Endothelial cell of umbilical vein (primary cell): ENCODE measurements around the gene DOCK4. TPM values are rescaled to one million over a fixed set of nuclear protein-coding genes. Genes with fewer than 3 reads are reported as not detected.

Experiments used
- BruUV-seq: library from RNA; stranded (reverse); fragments of 400-500 nt; replicated peaks from 2 replicates; lab custom pipeline; 2021; lab: Mats Ljungman, UMichigan
- CTCF ChIA-PET: fragments of 300-600, 350-600 bp; sonication (Branson Sonifier 250); formaldehyde crosslinking; loops from one replicate; lab custom pipeline; 2021; ENCODE audit warnings: antibody characterized with exemption, inconsistent platforms; lab: Charles Lee
- POLR2A ChIA-PET: fragments of 300-600, 350-600 bp; sonication (Branson Sonifier 250); formaldehyde crosslinking; loops from one replicate; lab custom pipeline; 2021; ENCODE audit warnings: antibody characterized with exemption, inconsistent platforms; lab: Charles Lee
- DNase-seq: peaks from one replicate; pipeline ENCODE4 v3.0.0-alpha.2; 2011; ENCODE audit warnings: low read depth, low spot score
- FAIRE-seq: peaks from 2 replicates; lab custom pipeline; 2011; peaks lifted over from hg19 to GRCh38; lab: Jason Lieb, UNC
- H2AFZ ChIP-seq: 2 replicates; pipeline ENCODE4 v1.6.0; 2012; ENCODE audit warnings: low read depth, low read length, control low read depth, inconsistent platforms
- H3K27ac ChIP-seq: 2 replicates; pipeline ENCODE4 v1.5.1; 2011; ENCODE audit warnings: low read depth, mild to moderate bottlenecking, control low read depth, low read length, moderate library complexity; ENCODE audit not compliant: insufficient read depth
- H3K27me3 ChIP-seq, 2 experiments: 2 replicates each; pipeline versions ENCODE4 v1.6.0 to v1.6.1; 2011; ENCODE audit warnings: low read length in 2 of 2, mixed read lengths in 1 of 2; ENCODE audit not compliant: control insufficient read depth in 2 of 2, insufficient read depth in 2 of 2
- H3K36me3 ChIP-seq, 2 experiments: 2 replicates in 1 of 2; 3 replicates in 1 of 2; pipeline ENCODE4 v1.5.1; 2011; ENCODE audit warnings: low read length in 2 of 2, mild to moderate bottlenecking in 1 of 2, moderate library complexity in 1 of 2; ENCODE audit not compliant: control insufficient read depth in 2 of 2, insufficient read depth in 2 of 2; ENCODE audit errors: extremely low read depth in 1 of 2
- H3K4me1 ChIP-seq: 3 replicates; pipeline ENCODE4 v1.5.1; 2011; ENCODE audit warnings: mild to moderate bottlenecking, low read length; ENCODE audit not compliant: control insufficient read depth, insufficient read depth; ENCODE audit errors: extremely low read depth
- H3K4me2 ChIP-seq: 2 replicates; pipeline ENCODE4 v1.6.1; 2011; ENCODE audit warnings: low read length, control low read depth, mixed read lengths; ENCODE audit not compliant: insufficient read depth
- H3K4me3 ChIP-seq, 3 experiments: fragments of 200-600 bp in 1 of 3; sonication (generic), shearing (Covaris generic) in 1 of 3; replicated peaks in 1 of 3; 2 replicates each; pipeline ENCODE4 v1.5.1; 2011 to 2016; ENCODE audit warnings: control low read depth in 3 of 3, low read length in 3 of 3, mild to moderate bottlenecking in 2 of 3, inconsistent platforms in 1 of 3, low read depth in 1 of 3, moderate library complexity in 1 of 3; ENCODE audit not compliant: insufficient read depth in 1 of 3
- H3K79me2 ChIP-seq: 2 replicates; pipeline ENCODE4 v1.6.0; 2012; ENCODE audit warnings: low read length, inconsistent platforms; ENCODE audit not compliant: control insufficient read depth, insufficient read depth
- H3K9ac ChIP-seq: replicated peaks from 2 replicates; pipeline ENCODE3; 2011; ENCODE audit warnings: low read length, control low read depth; ENCODE audit not compliant: insufficient read depth; ENCODE audit errors: extremely low read depth
- H3K9me1 ChIP-seq: replicated peaks from 3 replicates; pipeline ENCODE4 v1.6.0; 2011; ENCODE audit warnings: mild to moderate bottlenecking, low read length; ENCODE audit not compliant: control insufficient read depth, insufficient read depth; ENCODE audit errors: extremely low read depth
- H3K9me3 ChIP-seq: replicated peaks from 2 replicates; pipeline ENCODE4 v1.5.1; 2012; ENCODE audit warnings: low read length, inconsistent platforms; ENCODE audit not compliant: control insufficient read depth, insufficient read depth
- H4K20me1 ChIP-seq: replicated peaks from 2 replicates; pipeline ENCODE3; 2011; ENCODE audit warnings: mild to moderate bottlenecking, low read length; ENCODE audit not compliant: control insufficient read depth, insufficient read depth; ENCODE audit errors: extremely low read depth
- CTCF ChIP-seq, 2 donors: IDR thresholded peaks; 1 replicate in 1 of 2; 2 replicates in 1 of 2; pipeline ENCODE4 v1.5.1; 2011; ENCODE audit warnings: low read length in 2 of 2, mild to moderate bottlenecking in 2 of 2, moderate library complexity in 2 of 2, control low read depth in 1 of 2, inconsistent platforms in 1 of 2, low read depth in 1 of 2; ENCODE audit not compliant: insufficient read depth in 1 of 2; ENCODE audit errors: extremely low read depth in 1 of 2
- EZH2 ChIP-seq: IDR thresholded peaks from 2 replicates; pipeline ENCODE4 v1.6.1; 2012; ENCODE audit warnings: borderline replicate concordance, low read depth, mild to moderate bottlenecking, moderate library complexity, low read length, inconsistent platforms; ENCODE audit not compliant: severe bottlenecking
- FOS ChIP-seq: IDR thresholded peaks from 2 replicates; pipeline ENCODE4 v1.6.1; 2011; ENCODE audit warnings: mild to moderate bottlenecking, low read length, moderate library complexity, borderline replicate concordance; ENCODE audit not compliant: insufficient read depth
- GATA2 ChIP-seq: IDR thresholded peaks from 2 replicates; pipeline ENCODE4 v1.7.0; 2011; ENCODE audit warnings: low read depth, mild to moderate bottlenecking, moderate library complexity, mixed read lengths, low read length; ENCODE audit not compliant: insufficient read length, insufficient read depth
- JUN ChIP-seq: IDR thresholded peaks from 2 replicates; pipeline ENCODE4 v1.6.1; 2011; ENCODE audit warnings: borderline replicate concordance, low read depth; ENCODE audit not compliant: insufficient read length, insufficient read depth
- MAX ChIP-seq: IDR thresholded peaks from 2 replicates; pipeline ENCODE4 v1.6.1; 2011; ENCODE audit not compliant: insufficient read depth, insufficient read length
- MYC ChIP-seq: IDR thresholded peaks from one replicate; pipeline ENCODE4 v1.6.1; 2011; ENCODE audit warnings: mild to moderate bottlenecking, low read depth, low read length
- POLR2A ChIP-seq: IDR thresholded peaks from 2 replicates; pipeline ENCODE4 v1.6.1; 2012; ENCODE audit warnings: low read depth, mild to moderate bottlenecking, control low read depth, low read length
- POLR2AphosphoS5 ChIP-seq: IDR thresholded peaks from 2 replicates; pipeline ENCODE4 v1.6.1; 2012; ENCODE audit warnings: low read depth, mild to moderate bottlenecking, control low read depth, low read length, moderate library complexity; ENCODE audit not compliant: insufficient read depth
- dilution Hi-C: fragments of 300-500 bp; cut with MboI; formaldehyde crosslinking; loops from one replicate; pipeline ENCODE4 v1.15.0; 2019; ENCODE audit warnings: low sequenced_read_pairs; ENCODE audit not compliant: extremely low pct_ligation_motif_present
- intact Hi-C: fragments of 100-400 bp; cut with micrococcal nuclease; formaldehyde crosslinking; loops from one replicate; pipeline ENCODE4 v1.10.0; 2022
- polyA plus RNA-seq, 4 experiments: library from polyadenylated mRNA; depleted of rRNA in 3 of 4; stranded (reverse) in 3 of 4; unstranded in 1 of 4; fragments of >200 nt; gene quantifications; 2 replicates each; pipeline versions ENCODE4 v1.2.1 to v1.2.3, GENCODE V29; 2011 to 2012; ENCODE audit warnings: missing spikeins in 1 of 4
- total RNA-seq: library from RNA; stranded (reverse); gene quantifications from 2 replicates; pipeline ENCODE4 v1.2.3, GENCODE V29; 2021

Gene DOCK4
- total and polyA plus RNA-seq, 2 donors (not counting 3 experiments of a cell fraction or from before 2014, with no cell fraction given) = 47.4 to 164 TPM

GRCh38 chr7:111747718-111748117 lies 458.5 kb downstream of the DOCK4 start:
- H4K20me1 ChIP-seq = no peaks in the 10 kb centered on the region
- TF ChIP-seq FOS = no peak
- TF ChIP-seq POLR2AphosphoS5 = no peak
- no peak for TF ChIP-seq JUN
- TF ChIP-seq MAX = no peak
- no peak for TF ChIP-seq MYC
- TF ChIP-seq CTCF (IDR thresholded peaks at IDR 0.05; ENCODE audit: extremely low read depth in 1 of 2, insufficient read depth in 1 of 2, low read depth in 1 of 2, low read length in 2 of 2) = no peak
- no peak for TF ChIP-seq EZH2
- no peak for TF ChIP-seq POLR2A
- no peak for TF ChIP-seq GATA2
- no peak overlapping the region for H2AFZ ChIP-seq
- no peak overlapping the region for H3K27ac ChIP-seq
- no peaks in the 10 kb centered on the region for H3K9me3 ChIP-seq
- POLR2A ChIA-PET = no interaction called here
- FAIRE-seq (no peak), DNase-seq (no peak)
- no peak overlapping the region for H3K4me2 ChIP-seq
- peaks cover 19% of the 10 kb centered on the region for H3K4me1 ChIP-seq
- no peaks in the 10 kb centered on the region for H3K9me1 ChIP-seq
- no TSS peak for BruUV-seq
- H3K9ac ChIP-seq = no peak overlapping the region
- dilution Hi-C loops = no loop called here
- H3K4me3 ChIP-seq = no peak overlapping the region
- intact Hi-C loops = no loop called here
- H3K27me3 ChIP-seq = no peaks in the 10 kb centered on the region
- CTCF ChIA-PET = no interaction called here
- no peaks in the 10 kb centered on the region for H3K79me2 ChIP-seq
- peaks cover 16 to 18% of the 10 kb centered on the region in 2 experiments for H3K36me3 ChIP-seq
